ENCODE results near the gene STK32B.
A peak's percentile ranks its signal among the peaks of the same experiment; 100 is the strongest.
"Not testable (repeated sequence)": the region's sequence is repeated elsewhere in the genome, so short reads cannot be mapped to it uniquely, and the experiment has no call there.

The STK32B gene

GRCh38 chr4:5030927-5031326, 20.4 kb upstream of the STK32B start:
- no peak for DNase-seq (ENCODE audit: low read depth)

DNA sequence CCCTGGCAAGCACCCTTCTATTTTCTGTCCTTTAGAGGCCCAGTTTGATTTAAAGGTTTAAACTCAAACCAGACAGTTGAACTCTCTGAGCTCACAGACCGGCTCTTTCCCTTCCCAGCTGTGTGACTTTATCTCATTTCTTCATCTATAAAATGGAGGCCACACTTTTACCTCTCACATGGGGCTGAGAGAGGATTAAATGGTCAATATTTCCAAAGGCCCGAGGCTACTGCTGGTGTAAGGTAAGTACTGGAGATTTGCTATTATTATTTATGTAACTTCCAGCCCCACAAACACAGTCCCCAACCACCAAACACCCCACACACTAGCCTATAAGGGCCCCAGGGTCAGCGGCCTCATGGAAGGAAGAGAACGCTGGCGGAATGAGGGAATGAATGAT, 18.5 kb upstream of the STK32B start:
- no peak for DNase-seq (ENCODE audit: low read depth)

GRCh38 chr4:5033281-5033841, 17.9 kb upstream of the STK32B start:
- DNase-seq (ENCODE audit: low read depth): no peak

DNA sequence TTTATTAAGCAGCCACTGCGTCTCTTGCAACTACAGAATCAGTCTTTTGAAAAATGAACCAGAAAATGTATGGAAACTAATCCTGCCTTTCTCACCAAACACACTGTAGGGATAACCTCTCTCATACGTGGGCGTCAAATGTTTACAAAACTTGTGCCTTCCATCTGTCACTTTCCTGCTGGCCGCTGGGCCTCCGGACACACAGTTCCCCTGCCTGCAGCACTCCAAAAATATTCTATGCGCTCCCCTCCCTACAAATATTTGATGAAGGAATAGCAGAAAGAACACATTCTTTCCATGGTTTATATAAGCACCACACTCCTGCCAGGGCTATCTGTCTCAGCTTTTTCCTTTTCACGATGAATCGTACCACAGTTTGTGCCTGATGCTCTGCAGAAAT, 17.1 kb upstream of the STK32B start:
- no peak for DNase-seq (ENCODE audit: low read depth)

GRCh38 chr4:5036239-5036638, 15.0 kb upstream of the STK32B start:
- DNase-seq (ENCODE audit: low read depth): peak; percentile 59

DNA sequence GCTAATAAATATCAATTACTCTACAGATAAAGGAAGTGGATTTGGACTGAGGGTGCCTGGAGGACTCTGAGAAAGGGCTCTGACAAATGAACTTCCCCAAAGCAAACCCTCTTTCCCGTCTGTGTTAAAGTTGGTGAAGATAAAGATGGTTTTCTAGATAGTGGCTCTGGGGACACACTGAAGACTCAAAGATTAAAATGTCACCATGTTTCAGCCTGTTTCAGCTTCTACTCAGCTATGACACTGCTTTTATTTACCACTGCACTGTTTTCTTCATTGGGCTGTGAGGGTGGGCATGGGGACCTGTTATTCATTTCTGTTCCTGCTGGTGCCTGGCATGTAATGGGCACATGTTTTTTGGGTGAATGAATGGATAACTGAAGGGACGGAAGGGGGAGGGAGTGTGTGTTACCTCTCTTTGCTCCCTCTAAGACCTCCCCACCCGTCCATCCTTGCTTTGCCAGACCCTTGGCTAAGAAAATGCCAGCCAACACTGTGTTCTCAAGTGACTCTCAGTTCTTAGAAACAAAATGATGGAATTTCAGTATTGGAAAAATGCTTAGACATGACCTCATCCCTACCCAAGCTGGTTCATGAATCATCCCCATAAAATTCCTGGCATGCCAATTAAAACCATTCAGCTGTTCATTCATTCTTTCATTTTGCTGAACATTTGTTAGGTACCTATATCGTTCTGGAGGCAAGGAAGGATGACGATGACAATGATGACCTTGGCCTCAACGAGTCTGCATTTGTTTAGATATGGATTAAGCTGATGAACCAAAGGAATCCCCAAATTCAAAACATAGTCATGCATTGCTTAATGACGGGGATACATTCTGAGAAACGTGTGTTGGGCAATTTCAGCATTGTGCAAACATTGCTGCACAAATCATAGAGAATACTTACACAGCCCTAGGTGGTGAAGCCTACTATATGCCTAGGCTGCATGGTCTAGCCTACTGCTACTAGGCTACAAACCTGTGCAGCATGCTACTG, 13.4 kb upstream of the STK32B start:
- DNase-seq (ENCODE audit: low read depth): peak; percentile 96

DNA sequence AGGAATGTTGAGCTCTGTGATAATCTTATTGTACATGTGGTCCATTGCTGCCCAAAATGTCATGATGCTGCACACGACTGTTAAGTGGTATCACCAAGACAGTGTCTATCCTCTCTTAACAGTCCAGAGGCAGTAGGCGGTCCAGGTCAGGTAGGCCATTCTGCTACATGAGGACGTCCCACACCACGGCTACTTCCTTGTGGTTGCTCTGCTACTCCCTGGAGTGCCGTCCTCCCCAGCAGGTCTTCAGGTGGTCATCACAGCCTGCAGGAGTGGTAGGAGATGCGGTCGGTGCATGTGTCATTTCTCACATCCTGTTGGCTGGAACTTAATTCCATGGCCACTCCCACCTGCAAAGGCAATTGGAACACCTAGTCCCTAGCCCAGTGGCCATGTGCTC, 11.5 kb upstream of the STK32B start:
- no peak for DNase-seq (ENCODE audit: low read depth)

GRCh38 chr4:5040856-5041620, 10.2 kb upstream of the STK32B start:
- DNase-seq (ENCODE audit: low read depth): no peak

DNA sequence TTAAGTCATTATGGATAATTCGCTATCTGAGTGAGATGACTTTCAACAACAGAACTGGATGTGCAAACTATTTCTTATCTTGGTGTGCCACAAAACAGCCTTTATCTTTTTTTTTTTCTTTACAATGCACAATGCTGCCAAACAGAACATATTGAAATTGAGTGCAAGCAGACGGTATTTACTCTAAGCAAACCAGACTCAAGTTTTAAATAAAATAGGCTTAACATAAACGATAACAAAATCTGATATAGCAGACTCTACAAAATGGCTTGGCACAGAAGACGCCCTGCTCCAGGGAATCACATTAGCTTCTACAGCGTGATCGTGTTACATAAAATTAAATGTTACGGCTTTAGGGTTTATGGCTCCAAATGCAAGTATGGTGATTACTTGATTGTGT, 9.6 kb upstream of the STK32B start:
- DNase-seq (ENCODE audit: low read depth): no peak

DNA sequence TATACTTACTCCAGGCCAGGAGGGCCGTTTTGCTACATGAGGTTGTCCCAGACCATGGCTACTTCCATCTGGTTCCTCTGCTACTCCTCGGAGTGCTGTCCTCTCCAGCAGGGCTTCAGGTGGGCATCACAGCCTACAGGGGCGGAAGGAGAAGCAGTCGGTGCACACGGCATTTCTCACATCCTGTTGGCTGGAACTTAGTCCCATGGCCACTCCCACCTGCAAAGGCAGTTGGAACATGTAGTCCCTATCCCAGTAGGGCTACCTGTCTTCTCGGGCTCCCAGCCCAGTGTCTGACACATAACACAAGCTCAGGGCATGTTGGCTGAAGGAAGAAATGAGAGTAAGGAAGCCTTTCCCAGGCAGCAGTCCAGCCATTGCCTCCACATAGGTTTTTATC, 7.7 kb upstream of the STK32B start:
- no peak for DNase-seq (ENCODE audit: low read depth)

DNA sequence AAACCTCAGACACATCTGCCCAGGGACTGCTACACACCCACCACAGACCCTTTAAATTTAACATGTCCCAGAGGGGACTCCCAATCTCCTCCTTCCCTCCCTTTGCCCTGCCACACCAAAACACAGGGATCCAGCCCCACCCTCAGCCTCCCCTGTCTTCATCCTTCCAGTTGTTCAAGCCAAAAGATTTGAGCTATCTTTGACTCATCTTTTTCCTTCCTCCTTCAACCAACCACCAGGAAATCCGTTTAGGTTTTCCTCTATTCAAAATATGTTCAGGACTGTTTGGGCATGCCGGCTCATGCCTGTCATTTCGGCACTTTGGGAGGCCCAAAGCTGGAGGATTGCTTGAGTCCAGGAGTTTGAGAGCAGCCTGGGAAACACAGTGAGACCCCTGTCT, 6.9 kb upstream of the STK32B start:
- DNase-seq (ENCODE audit: low read depth): no peak

- DNase-seq (ENCODE audit: low read depth): no peak
Measured at GRCh38 chr4:5045097-5045496, 6.2 kb upstream of the STK32B start.

DNA sequence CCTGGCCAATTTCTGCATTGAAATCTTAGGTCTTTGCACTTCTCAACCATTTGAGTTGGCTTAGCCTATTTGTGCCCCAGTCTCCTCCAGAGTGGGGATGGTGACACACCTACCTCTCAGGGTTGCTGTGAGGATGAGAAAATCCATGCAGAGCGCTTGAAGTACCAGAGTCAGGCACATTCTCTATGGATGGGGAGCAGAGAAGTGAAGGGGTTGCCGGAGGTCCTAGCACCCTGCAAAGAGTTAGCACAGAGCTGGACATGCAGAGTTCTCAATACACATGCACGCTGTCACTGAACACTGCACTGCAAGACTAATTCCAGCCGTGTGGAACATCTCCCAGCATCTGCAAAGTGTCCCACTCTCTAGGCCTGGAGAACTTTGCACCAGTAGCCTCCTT, 2.6 kb upstream of the STK32B start:
- no peak for DNase-seq (ENCODE audit: low read depth)

GRCh38 chr4:5050520-5051277, 581 bp upstream of the STK32B start:
- DNase-seq (ENCODE audit: low read depth): peak; percentile 67

GRCh38 chr4:5052204-5052702, 973 bp downstream of the STK32B start:
- DNase-seq (ENCODE audit: low read depth): no peak

GRCh38 chr4:5052726-5053425, 1.6 kb downstream of the STK32B start:
- no peak for DNase-seq (ENCODE audit: low read depth)

- DNase-seq (ENCODE audit: low read depth): no peak
Measured at GRCh38 chr4:5054532-5054931, 3.3 kb downstream of the STK32B start.

GRCh38 chr4:5055411-5055810, 4.1 kb downstream of the STK32B start:
- no peak for DNase-seq (ENCODE audit: low read depth)

DNA sequence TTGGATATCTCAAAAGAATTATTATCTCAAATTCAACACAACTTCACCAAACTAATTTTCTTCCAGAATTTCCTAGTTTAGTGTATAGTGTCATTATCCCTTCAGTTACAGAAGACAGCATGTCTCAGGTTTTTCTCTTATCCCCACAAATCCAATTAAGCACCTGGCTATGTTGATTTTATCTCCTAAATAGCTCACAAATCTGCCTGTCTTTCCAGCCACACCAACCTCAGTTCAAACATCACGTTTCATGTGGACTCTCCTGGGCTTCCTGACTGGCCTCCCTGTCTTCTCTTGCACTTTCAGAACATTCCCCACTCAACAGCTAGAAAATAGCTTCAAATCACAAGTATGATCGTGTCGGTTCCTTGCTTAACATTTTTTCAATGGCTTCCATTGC, 14.8 kb downstream of the STK32B start:
- no peak for DNase-seq (ENCODE audit: low read depth)

DNA sequence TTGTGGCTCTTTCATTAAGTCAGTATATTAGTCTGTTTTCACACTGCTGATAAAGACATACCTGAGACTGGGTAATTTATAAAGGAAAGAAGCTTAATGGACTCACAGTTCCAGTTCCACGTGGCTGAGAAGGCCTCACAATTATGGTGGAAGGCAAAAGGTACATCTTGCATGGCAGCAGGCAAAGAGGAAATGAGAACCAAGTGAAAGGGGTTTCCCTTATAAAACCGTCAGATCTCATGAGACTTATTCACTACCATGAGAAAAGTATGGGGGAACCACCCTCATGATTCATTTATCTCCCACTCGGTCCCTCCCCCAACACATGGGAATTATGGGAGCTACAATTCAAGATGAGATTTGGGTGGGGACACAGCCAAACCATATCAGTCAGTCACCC, 15.7 kb downstream of the STK32B start:
- DNase-seq (ENCODE audit: low read depth): not testable (repeated sequence)

GRCh38 chr4:5067908-5068307, 16.6 kb downstream of the STK32B start:
- no peak for DNase-seq (ENCODE audit: low read depth)

Data from amniotic epithelial cell (primary cell).